ENCODE data around the gene MYO1B.

MYO1B gene

GRCh38 chr2:191312662-191313061 lies 67.5 kb downstream of the MYO1B start:
- no peak for TF ChIP-seq CTCF (IDR thresholded peaks at IDR 0.05; ENCODE audit: low read depth, low read length)
- no peak for DNase-seq (ENCODE audit: low read depth in 2 of 2)
- no peak overlapping the region for H3K4me3 ChIP-seq (replicated peaks in 1 of 2; ENCODE audit: low read depth in 2 of 2, low read length in 2 of 2)

DNA sequence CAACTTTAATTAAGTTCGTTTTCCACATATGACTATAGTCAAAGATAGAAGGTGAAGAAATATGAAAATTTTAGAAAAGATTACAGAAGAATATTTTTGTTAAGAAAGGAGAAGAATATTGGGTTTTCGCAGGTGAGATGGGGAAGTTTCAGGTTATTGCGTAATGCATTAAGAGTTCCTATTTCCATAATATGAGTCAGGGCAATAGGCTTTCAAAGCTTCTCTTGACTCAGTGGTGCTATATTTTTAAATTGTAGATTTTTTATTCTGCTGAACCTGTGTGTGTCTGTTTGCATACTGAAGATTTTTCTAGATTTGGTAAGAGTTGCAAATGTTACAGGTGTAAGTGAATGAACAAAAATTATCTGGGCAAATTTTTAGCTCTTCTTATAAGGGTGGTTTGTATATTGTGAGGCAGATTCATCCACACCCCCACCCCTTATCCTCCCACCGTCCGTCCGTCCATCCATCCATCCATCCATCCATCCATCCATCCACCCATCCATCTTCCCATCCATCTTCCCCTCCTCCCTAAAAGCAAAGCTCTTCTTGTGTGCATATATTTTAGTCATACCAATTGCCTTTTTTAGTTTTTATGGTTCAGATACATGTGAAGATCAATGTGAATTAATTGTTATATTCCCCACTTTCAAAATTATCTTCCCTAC lies 69.6 kb downstream of the MYO1B start:
- no peak overlapping the region for H3K4me3 ChIP-seq (replicated peaks in 1 of 2; ENCODE audit: low read depth in 2 of 2, low read length in 2 of 2)
- no peak for DNase-seq (ENCODE audit: low read depth in 2 of 2)
- no peak for TF ChIP-seq CTCF (IDR thresholded peaks at IDR 0.05; ENCODE audit: low read depth, low read length)

GRCh38 chr2:191315365-191315752 lies 70.2 kb downstream of the MYO1B start:
- DNase-seq (ENCODE audit: low read depth in 2 of 2): no peak
- TF ChIP-seq CTCF (IDR thresholded peaks at IDR 0.05; ENCODE audit: low read depth, low read length): no peak
- no peak overlapping the region for H3K4me3 ChIP-seq (replicated peaks in 1 of 2; ENCODE audit: low read depth in 2 of 2, low read length in 2 of 2)

- H3K4me3 ChIP-seq (replicated peaks in 1 of 2; ENCODE audit: low read depth in 2 of 2, low read length in 2 of 2): no peak overlapping the region
- no peak for TF ChIP-seq CTCF (IDR thresholded peaks at IDR 0.05; ENCODE audit: low read depth, low read length)
- DNase-seq (ENCODE audit: low read depth in 2 of 2): no peak
These were observed 71.2 kb downstream of the MYO1B start for GRCh38 chr2:191316246-191316994.

DNA sequence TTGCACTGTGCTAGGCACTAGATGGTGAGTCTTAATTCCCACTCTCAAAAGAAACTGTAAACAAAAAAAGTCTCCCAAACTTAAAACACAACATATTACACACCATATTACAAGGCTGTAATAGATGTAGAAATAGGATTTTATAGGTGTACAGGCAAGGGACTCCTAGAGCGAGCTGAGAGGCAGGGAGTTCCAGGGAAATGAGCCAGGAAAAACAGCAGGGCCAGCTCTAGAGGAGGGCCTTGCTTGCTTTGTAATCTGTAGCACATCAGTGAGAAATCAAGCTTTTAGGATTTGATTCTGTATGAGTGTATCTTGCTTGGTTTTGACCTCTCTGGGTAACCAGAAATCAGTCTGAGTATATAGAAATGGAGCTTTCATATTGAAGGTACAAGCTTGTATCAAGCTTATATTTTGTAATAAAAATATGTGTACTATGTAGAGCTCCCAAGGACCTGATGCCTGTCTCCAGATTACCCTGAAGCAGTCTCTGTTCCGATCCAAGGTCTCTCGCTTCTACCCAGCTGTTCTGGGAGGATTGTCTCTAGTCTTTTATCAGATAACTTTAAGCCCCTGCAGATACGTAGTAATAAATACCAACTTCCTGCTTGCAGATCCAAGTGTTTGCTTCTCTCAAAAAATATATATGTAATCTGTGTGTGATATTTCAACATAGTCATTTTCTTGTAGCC lies 73.0 kb downstream of the MYO1B start:
- H3K4me3 ChIP-seq (replicated peaks in 1 of 2; ENCODE audit: low read depth in 2 of 2, low read length in 2 of 2): no peak overlapping the region
- TF ChIP-seq CTCF (IDR thresholded peaks at IDR 0.05; ENCODE audit: low read depth, low read length): no peak
- DNase-seq (ENCODE audit: low read depth in 2 of 2): peak; percentile 62 to 80

- TF ChIP-seq CTCF (IDR thresholded peaks at IDR 0.05; ENCODE audit: low read depth, low read length): no peak
- H3K4me3 ChIP-seq (replicated peaks in 1 of 2; ENCODE audit: low read depth in 2 of 2, low read length in 2 of 2): no peak overlapping the region
- peak; percentile 73 to 78 for DNase-seq (ENCODE audit: low read depth in 2 of 2)
These were observed 73.5 kb downstream of the MYO1B start for GRCh38 chr2:191318729-191319078.
